Endothelial cell of umbilical vein (primary cell): ENCODE measurements around the gene MTR. TPM values are rescaled to one million over a fixed set of nuclear protein-coding genes. Genes with fewer than 3 reads are reported as not detected.

ENCODE experiments used
- BruUV-seq: library from RNA; stranded (reverse); fragments of 400-500 nt; replicated peaks from 2 replicates; lab custom pipeline; 2021; lab: Mats Ljungman, UMichigan
- CTCF ChIA-PET: fragments of 300-600, 350-600 bp; sonication (Branson Sonifier 250); formaldehyde crosslinking; loops from one replicate; lab custom pipeline; 2021; ENCODE audit warnings: antibody characterized with exemption, inconsistent platforms; lab: Charles Lee
- POLR2A ChIA-PET: fragments of 300-600, 350-600 bp; sonication (Branson Sonifier 250); formaldehyde crosslinking; loops from one replicate; lab custom pipeline; 2021; ENCODE audit warnings: antibody characterized with exemption, inconsistent platforms; lab: Charles Lee
- DNase-seq: peaks from one replicate; pipeline ENCODE4 v3.0.0-alpha.2; 2011; ENCODE audit warnings: low read depth, low spot score
- FAIRE-seq: peaks from 2 replicates; lab custom pipeline; 2011; peaks lifted over from hg19 to GRCh38; lab: Jason Lieb, UNC
- H2AFZ ChIP-seq: 2 replicates; pipeline ENCODE4 v1.6.0; 2012; ENCODE audit warnings: low read depth, low read length, control low read depth, inconsistent platforms
- H3K27ac ChIP-seq: 2 replicates; pipeline ENCODE4 v1.5.1; 2011; ENCODE audit warnings: low read depth, mild to moderate bottlenecking, control low read depth, low read length, moderate library complexity; ENCODE audit not compliant: insufficient read depth
- H3K27me3 ChIP-seq, 2 experiments: 2 replicates each; pipeline versions ENCODE4 v1.6.0 to v1.6.1; 2011; ENCODE audit warnings: low read length in 2 of 2, mixed read lengths in 1 of 2; ENCODE audit not compliant: control insufficient read depth in 2 of 2, insufficient read depth in 2 of 2
- H3K36me3 ChIP-seq, 2 experiments: 2 replicates in 1 of 2; 3 replicates in 1 of 2; pipeline ENCODE4 v1.5.1; 2011; ENCODE audit warnings: low read length in 2 of 2, mild to moderate bottlenecking in 1 of 2, moderate library complexity in 1 of 2; ENCODE audit not compliant: control insufficient read depth in 2 of 2, insufficient read depth in 2 of 2; ENCODE audit errors: extremely low read depth in 1 of 2
- H3K4me1 ChIP-seq: 3 replicates; pipeline ENCODE4 v1.5.1; 2011; ENCODE audit warnings: mild to moderate bottlenecking, low read length; ENCODE audit not compliant: control insufficient read depth, insufficient read depth; ENCODE audit errors: extremely low read depth
- H3K4me2 ChIP-seq: 2 replicates; pipeline ENCODE4 v1.6.1; 2011; ENCODE audit warnings: low read length, control low read depth, mixed read lengths; ENCODE audit not compliant: insufficient read depth
- H3K4me3 ChIP-seq, 3 experiments: fragments of 200-600 bp in 1 of 3; sonication (generic), shearing (Covaris generic) in 1 of 3; replicated peaks in 1 of 3; 2 replicates each; pipeline ENCODE4 v1.5.1; 2011 to 2016; ENCODE audit warnings: control low read depth in 3 of 3, low read length in 3 of 3, mild to moderate bottlenecking in 2 of 3, inconsistent platforms in 1 of 3, low read depth in 1 of 3, moderate library complexity in 1 of 3; ENCODE audit not compliant: insufficient read depth in 1 of 3
- H3K79me2 ChIP-seq: 2 replicates; pipeline ENCODE4 v1.6.0; 2012; ENCODE audit warnings: low read length, inconsistent platforms; ENCODE audit not compliant: control insufficient read depth, insufficient read depth
- H3K9ac ChIP-seq: replicated peaks from 2 replicates; pipeline ENCODE3; 2011; ENCODE audit warnings: low read length, control low read depth; ENCODE audit not compliant: insufficient read depth; ENCODE audit errors: extremely low read depth
- H3K9me1 ChIP-seq: replicated peaks from 3 replicates; pipeline ENCODE4 v1.6.0; 2011; ENCODE audit warnings: mild to moderate bottlenecking, low read length; ENCODE audit not compliant: control insufficient read depth, insufficient read depth; ENCODE audit errors: extremely low read depth
- H3K9me3 ChIP-seq: replicated peaks from 2 replicates; pipeline ENCODE4 v1.5.1; 2012; ENCODE audit warnings: low read length, inconsistent platforms; ENCODE audit not compliant: control insufficient read depth, insufficient read depth
- H4K20me1 ChIP-seq: replicated peaks from 2 replicates; pipeline ENCODE3; 2011; ENCODE audit warnings: mild to moderate bottlenecking, low read length; ENCODE audit not compliant: control insufficient read depth, insufficient read depth; ENCODE audit errors: extremely low read depth
- EZH2 ChIP-seq: IDR thresholded peaks from 2 replicates; pipeline ENCODE4 v1.6.1; 2012; ENCODE audit warnings: borderline replicate concordance, low read depth, mild to moderate bottlenecking, moderate library complexity, low read length, inconsistent platforms; ENCODE audit not compliant: severe bottlenecking
- FOS ChIP-seq: IDR thresholded peaks from 2 replicates; pipeline ENCODE4 v1.6.1; 2011; ENCODE audit warnings: mild to moderate bottlenecking, low read length, moderate library complexity, borderline replicate concordance; ENCODE audit not compliant: insufficient read depth
- GATA2 ChIP-seq: IDR thresholded peaks from 2 replicates; pipeline ENCODE4 v1.7.0; 2011; ENCODE audit warnings: low read depth, mild to moderate bottlenecking, moderate library complexity, mixed read lengths, low read length; ENCODE audit not compliant: insufficient read length, insufficient read depth
- JUN ChIP-seq: IDR thresholded peaks from 2 replicates; pipeline ENCODE4 v1.6.1; 2011; ENCODE audit warnings: borderline replicate concordance, low read depth; ENCODE audit not compliant: insufficient read length, insufficient read depth
- MYC ChIP-seq: IDR thresholded peaks from one replicate; pipeline ENCODE4 v1.6.1; 2011; ENCODE audit warnings: mild to moderate bottlenecking, low read depth, low read length
- POLR2A ChIP-seq: IDR thresholded peaks from 2 replicates; pipeline ENCODE4 v1.6.1; 2012; ENCODE audit warnings: low read depth, mild to moderate bottlenecking, control low read depth, low read length
- POLR2AphosphoS5 ChIP-seq: IDR thresholded peaks from 2 replicates; pipeline ENCODE4 v1.6.1; 2012; ENCODE audit warnings: low read depth, mild to moderate bottlenecking, control low read depth, low read length, moderate library complexity; ENCODE audit not compliant: insufficient read depth
- dilution Hi-C: fragments of 300-500 bp; cut with MboI; formaldehyde crosslinking; loops from one replicate; pipeline ENCODE4 v1.15.0; 2019; ENCODE audit warnings: low sequenced_read_pairs; ENCODE audit not compliant: extremely low pct_ligation_motif_present
- intact Hi-C: fragments of 100-400 bp; cut with micrococcal nuclease; formaldehyde crosslinking; loops from one replicate; pipeline ENCODE4 v1.10.0; 2022
- polyA plus RNA-seq, 4 experiments: library from polyadenylated mRNA; depleted of rRNA in 3 of 4; stranded (reverse) in 3 of 4; unstranded in 1 of 4; fragments of >200 nt; gene quantifications; 2 replicates each; pipeline versions ENCODE4 v1.2.1 to v1.2.3, GENCODE V29; 2011 to 2012; ENCODE audit warnings: missing spikeins in 1 of 4
- total RNA-seq: library from RNA; stranded (reverse); gene quantifications from 2 replicates; pipeline ENCODE4 v1.2.3, GENCODE V29; 2021
- TF ChIP-seq, protein P1 (sequence below): IDR thresholded peaks from 2 replicates; pipeline ENCODE4 v1.6.1; 2011; ENCODE audit not compliant: insufficient read depth, insufficient read length
- TF ChIP-seq, protein P2 (sequence below), 2 donors: IDR thresholded peaks; 1 replicate in 1 of 2; 2 replicates in 1 of 2; pipeline ENCODE4 v1.5.1; 2011; ENCODE audit warnings: low read length in 2 of 2, mild to moderate bottlenecking in 2 of 2, moderate library complexity in 2 of 2, control low read depth in 1 of 2, inconsistent platforms in 1 of 2, low read depth in 1 of 2; ENCODE audit not compliant: insufficient read depth in 1 of 2; ENCODE audit errors: extremely low read depth in 1 of 2

MTR gene
- total and polyA plus RNA-seq, 2 donors (not counting 3 experiments of a cell fraction or from before 2014, with no cell fraction given), result 6.7 to 45.2 TPM

DNA sequence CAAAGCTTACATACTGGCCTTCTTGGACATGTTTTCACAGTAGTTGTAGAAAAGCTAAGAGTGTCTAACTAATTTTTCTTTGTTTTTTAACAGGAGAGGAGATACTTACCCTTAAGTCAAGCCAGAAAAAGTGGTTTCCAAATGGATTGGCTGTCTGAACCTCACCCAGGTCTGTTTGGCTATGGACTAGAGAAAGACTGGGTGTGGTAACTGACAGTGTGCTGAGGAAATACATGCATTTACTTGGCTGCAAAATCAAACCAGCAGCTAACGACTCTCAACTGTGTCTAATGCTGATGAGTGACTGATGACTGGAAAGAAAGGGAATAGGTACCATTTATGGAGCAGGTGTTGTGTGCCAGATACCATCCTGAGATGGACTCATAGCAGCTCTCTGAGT, 91.1 kb downstream of the MTR start:
- Histone ChIP-seq H3K79me2 (no peaks in the 10 kb centered on the region), H3K27me3 (no peaks in the 10 kb centered on the region), H2AFZ (no peak overlapping the region), H3K4me1 (no peaks in the 10 kb centered on the region), H3K4me2 (no peak overlapping the region), H3K9me3 (no peaks in the 10 kb centered on the region), H3K27ac (no peak overlapping the region), H3K9me1 (no peaks in the 10 kb centered on the region), H4K20me1 (no peaks in the 10 kb centered on the region), H3K9ac (no peak overlapping the region), H3K4me3 (no peak overlapping the region), H3K36me3 (peaks cover 5 to 15% of the 10 kb centered on the region in 2 experiments)
- BruUV-seq, result no TSS peak
- no peak for DNase-seq
- TF ChIP-seq GATA2 (no peak), MYC (no peak), EZH2 (no peak), JUN (no peak), POLR2AphosphoS5 (no peak), FOS (no peak), POLR2A (no peak)
- TF ChIP-seq, protein P1, sequence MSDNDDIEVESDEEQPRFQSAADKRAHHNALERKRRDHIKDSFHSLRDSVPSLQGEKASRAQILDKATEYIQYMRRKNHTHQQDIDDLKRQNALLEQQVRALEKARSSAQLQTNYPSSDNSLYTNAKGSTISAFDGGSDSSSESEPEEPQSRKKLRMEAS, result no peak
- TF ChIP-seq, protein P2, sequence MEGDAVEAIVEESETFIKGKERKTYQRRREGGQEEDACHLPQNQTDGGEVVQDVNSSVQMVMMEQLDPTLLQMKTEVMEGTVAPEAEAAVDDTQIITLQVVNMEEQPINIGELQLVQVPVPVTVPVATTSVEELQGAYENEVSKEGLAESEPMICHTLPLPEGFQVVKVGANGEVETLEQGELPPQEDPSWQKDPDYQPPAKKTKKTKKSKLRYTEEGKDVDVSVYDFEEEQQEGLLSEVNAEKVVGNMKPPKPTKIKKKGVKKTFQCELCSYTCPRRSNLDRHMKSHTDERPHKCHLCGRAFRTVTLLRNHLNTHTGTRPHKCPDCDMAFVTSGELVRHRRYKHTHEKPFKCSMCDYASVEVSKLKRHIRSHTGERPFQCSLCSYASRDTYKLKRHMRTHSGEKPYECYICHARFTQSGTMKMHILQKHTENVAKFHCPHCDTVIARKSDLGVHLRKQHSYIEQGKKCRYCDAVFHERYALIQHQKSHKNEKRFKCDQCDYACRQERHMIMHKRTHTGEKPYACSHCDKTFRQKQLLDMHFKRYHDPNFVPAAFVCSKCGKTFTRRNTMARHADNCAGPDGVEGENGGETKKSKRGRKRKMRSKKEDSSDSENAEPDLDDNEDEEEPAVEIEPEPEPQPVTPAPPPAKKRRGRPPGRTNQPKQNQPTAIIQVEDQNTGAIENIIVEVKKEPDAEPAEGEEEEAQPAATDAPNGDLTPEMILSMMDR (IDR thresholded peaks at IDR 0.05; ENCODE audit: extremely low read depth in 1 of 2, insufficient read depth in 1 of 2, low read depth in 1 of 2, low read length in 2 of 2), result no peak
- dilution Hi-C loops, result no loop called here
- intact Hi-C loops, result no loop called here
- CTCF ChIA-PET, result no interaction called here
- no peak for FAIRE-seq
- POLR2A ChIA-PET, result no interaction called here
